Ishikawa (cell line): ENCODE data around the gene CHMP1B.

Experiments
- CEBPB ChIP-seq: IDR thresholded peaks from 2 replicates; pipeline ENCODE4 v1.6.1; 2012
- CREB1 ChIP-seq: IDR thresholded peaks from 2 replicates; pipeline ENCODE4 v1.6.1; 2012; ENCODE audit warnings: low read depth
- EP300 ChIP-seq: IDR thresholded peaks from 2 replicates; pipeline ENCODE4 v1.6.1; 2012; ENCODE audit warnings: borderline replicate concordance
- MAX ChIP-seq: IDR thresholded peaks from 2 replicates; pipeline ENCODE4 v1.6.1; 2012
- NFIC ChIP-seq: IDR thresholded peaks from 2 replicates; pipeline ENCODE4 v1.6.1; 2012
- RAD21 ChIP-seq: IDR thresholded peaks from 2 replicates; pipeline ENCODE4 v1.6.1; 2012; ENCODE audit warnings: low read depth
- REST ChIP-seq: IDR thresholded peaks from 2 replicates; pipeline ENCODE4 v1.6.1; 2012; ENCODE audit warnings: low read depth, mild to moderate bottlenecking
- TAF1 ChIP-seq: IDR thresholded peaks from 2 replicates; pipeline ENCODE4 v1.6.1; 2012; ENCODE audit warnings: low read depth, mild to moderate bottlenecking
- TCF12 ChIP-seq: IDR thresholded peaks from 2 replicates; pipeline ENCODE4 v1.6.1; 2012; ENCODE audit warnings: low read depth
- TEAD4 ChIP-seq: IDR thresholded peaks from 2 replicates; pipeline ENCODE4 v1.6.1; 2012
- YY1 ChIP-seq: IDR thresholded peaks from 2 replicates; pipeline ENCODE4 v1.6.1; 2012; ENCODE audit warnings: low read depth
- ZBTB7A ChIP-seq: IDR thresholded peaks from 2 replicates; pipeline ENCODE4 v1.6.1; 2012; ENCODE audit warnings: low read depth

DNA sequence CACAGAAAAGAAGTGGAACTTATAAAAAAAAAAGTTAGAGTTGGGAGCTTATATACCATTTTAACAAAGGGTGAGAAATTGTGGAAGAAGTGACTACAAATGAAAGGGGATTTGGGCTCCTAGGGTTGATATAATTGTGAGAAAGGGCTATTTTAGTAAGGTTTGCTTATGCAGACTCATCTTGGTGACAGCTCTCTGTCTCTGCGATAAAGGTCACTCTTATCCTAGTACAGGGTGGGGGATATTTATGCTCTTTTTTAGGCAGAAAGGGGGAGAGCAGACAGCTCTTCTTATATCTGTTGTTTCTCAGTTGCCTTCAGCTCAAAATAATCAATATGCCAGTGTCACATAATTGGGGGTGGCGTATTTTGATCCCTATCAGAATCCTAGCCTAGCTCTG lies 31.3 kb upstream of the CHMP1B start:
- no peak for TF ChIP-seq YY1
- no peak for TF ChIP-seq MAX
- no peak for TF ChIP-seq CREB1
- no peak for TF ChIP-seq EP300
- TF ChIP-seq RAD21 = no peak
- no peak for TF ChIP-seq NFIC
- TF ChIP-seq TEAD4 = no peak
- no peak for TF ChIP-seq TAF1
- no peak for TF ChIP-seq CEBPB
- no peak for TF ChIP-seq TCF12
- no peak for TF ChIP-seq ZBTB7A
- TF ChIP-seq REST = no peak
